ENCODE measurements around the gene SIAH2.
"Not testable (repeated sequence)": the region's sequence is repeated elsewhere in the genome, so short reads cannot be mapped to it uniquely, and the experiment has no call there.

The SIAH2 gene

GRCh38 chr3:150763122-150763840 is at the start of gene SIAH2:
Gene SIAH2, minus strand, starts transcription at chr3:150763169. Its CDS starts 320 bp downstream, at chr3:150762849.
- DNase-seq, result peak; percentile 92

DNA sequence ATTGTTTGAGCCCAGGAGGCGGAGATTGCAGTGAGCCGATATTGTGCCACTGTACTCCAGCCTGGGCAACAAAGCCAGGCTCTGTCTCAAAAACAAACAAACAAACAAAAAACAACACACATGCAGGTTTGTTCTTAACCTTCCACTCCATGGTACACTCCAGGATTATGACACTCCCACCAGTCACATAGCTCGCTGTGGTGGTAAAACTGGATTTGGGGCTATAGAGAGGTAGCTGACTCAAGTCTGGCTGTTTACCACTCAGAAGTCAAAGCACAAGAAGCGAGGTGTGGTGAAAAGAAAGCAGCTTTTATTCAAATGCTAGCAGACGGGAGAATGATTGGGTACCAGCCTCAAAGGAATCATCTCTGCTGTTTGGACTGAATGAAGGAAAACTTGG is 49.0 kb upstream of the SIAH2 start:
- no peak for DNase-seq

GRCh38 chr3:150810641-150811040 is 47.7 kb upstream of the SIAH2 start:
- no peak for DNase-seq

GRCh38 chr3:150806185-150806835 is 43.3 kb upstream of the SIAH2 start:
- no peak for DNase-seq

DNA sequence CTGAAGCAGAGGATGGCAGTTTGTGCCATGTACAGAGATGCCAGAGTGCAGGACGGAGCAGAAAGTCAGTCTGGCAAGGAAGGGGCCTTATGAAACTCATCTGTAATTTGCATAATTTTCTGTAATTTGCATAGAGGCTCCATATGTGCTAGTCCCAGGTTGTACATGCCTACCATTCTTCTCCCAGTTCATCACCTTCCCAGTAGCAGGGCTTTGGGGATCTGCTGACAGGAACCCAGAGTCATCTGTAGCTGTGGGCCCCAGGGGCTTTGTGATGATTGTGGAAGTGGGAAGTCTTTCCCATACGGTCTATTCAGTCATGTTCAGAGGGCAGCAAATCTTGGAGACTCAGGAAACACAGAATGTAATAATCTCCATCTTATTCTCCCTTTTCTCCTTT is 42.4 kb upstream of the SIAH2 start:
- DNase-seq, result no peak

- DNase-seq, result no peak
Observed at GRCh38 chr3:150803440-150803985, 40.5 kb upstream of the SIAH2 start.

GRCh38 chr3:150800722-150801121 is 37.8 kb upstream of the SIAH2 start:
- no peak for DNase-seq

DNA sequence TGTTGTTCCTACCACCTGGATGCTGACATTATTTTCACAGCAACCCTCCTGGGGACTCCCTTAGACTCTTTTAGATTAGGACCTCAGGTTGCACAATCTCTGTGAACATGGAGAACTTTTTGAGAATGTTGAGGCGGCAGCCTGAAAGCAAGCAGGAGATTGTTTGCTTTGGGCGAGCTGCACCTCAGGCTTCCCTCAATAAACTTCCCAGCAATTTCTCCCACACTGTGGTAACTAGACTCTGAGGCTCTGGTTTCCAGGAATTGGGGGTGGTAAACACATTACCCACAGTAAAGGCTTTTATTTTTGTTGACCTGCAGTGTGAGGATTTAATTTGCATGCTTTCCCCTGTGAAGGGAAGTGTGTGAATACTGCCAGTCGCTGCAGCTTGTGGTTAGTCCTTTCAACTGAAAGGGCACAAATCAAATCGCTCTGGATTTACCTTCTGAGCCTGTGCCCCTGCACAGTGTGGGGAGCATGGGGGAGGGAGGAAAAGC is 35.2 kb upstream of the SIAH2 start:
- DNase-seq, result no peak

- no peak for DNase-seq
Observed at GRCh38 chr3:150797155-150797554, 34.2 kb upstream of the SIAH2 start.

DNA sequence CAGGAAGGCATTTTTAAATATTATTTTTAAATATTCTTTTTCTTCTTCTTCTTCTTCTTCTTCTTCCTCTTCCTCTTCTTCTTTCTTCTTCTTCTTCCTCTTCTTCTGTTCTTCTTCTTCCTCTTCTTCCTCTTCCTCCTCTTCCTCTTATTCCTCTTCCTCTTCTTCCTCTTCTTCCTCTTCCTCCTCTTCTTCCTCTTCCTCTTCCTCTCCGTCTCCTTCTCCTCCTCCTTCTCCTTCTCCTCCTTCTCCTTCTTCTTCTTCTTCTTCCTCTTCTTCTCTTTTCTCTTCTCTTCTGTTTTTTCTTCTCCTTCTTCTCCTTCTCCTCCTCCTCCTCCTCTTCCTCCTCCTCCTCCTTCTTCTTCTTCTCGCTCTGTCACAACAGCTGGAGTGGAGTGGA is 33.6 kb upstream of the SIAH2 start:
- not testable (repeated sequence) for DNase-seq

DNA sequence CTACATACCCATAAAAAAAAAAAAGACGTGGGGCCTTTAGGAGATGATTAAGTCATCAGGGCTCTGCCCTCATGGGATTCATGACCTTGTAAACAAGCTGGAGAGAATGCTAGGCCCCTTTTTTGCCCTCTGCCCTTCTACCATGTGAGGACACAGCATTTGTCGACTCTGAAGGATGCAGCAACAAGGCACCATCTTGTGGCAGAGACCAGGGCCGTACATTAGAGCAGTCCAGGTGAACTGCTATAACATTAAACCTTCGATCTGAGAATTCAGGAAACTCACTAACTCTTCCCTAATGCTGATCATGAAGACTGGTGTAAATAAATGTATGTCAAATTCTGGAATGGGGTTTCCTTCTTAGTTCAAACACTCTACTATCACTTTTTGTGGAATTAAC is 30.7 kb upstream of the SIAH2 start:
- DNase-seq, result no peak

GRCh38 chr3:150790629-150791028 is 27.7 kb upstream of the SIAH2 start:
- no peak for DNase-seq

DNA sequence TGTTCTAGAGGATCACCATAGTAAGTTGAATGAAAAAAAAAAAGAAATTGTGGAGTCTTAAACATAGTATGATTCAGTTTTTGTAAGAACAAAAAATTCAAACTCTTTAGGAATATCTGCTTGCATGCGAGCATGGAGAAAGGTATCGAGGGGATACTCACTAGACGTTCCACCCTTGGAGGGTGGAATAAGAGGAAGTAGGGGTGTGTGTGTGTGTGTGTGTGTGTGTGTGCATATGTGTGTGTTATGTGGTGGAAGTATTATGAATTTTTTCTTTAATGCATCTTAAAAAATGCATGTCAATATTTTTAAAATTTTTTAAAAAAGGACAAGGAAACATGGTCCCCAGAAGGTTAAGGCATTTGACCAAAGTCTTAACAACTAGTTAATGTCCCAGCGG is 26.5 kb upstream of the SIAH2 start:
- DNase-seq, result no peak

DNA sequence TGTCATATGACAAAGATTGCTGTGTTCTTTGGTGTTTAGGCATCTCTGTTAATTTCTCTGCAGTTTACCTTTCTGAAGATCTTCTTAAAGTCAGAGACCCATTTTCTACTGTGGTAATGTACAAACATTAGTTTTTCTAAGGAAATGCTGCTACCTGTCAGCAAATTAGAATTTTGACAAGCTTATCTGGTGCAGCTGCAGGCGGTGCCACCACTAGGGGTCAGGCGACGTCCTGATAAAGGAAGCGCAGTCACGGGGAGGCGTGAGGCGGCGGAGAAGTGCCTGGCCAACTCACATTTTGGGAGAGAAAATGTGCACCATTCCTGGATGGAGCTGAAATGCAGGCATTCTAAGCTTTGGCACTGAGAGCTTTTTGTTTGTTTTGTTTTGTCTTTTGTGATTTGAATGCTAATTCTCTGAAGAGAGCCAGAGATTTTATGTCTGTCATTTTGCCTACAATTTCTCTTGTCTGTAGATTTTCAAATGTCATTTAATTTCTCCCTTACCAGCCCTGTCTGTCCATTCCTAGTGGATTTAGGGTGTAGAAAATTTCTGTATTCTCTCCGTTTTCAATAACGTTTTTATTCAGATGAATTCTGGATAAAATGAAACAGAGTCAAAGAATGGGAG is 24.9 kb upstream of the SIAH2 start:
- DNase-seq, result peak; percentile 88

GRCh38 chr3:150786791-150787190 is 23.8 kb upstream of the SIAH2 start:
- no peak for DNase-seq

DNA sequence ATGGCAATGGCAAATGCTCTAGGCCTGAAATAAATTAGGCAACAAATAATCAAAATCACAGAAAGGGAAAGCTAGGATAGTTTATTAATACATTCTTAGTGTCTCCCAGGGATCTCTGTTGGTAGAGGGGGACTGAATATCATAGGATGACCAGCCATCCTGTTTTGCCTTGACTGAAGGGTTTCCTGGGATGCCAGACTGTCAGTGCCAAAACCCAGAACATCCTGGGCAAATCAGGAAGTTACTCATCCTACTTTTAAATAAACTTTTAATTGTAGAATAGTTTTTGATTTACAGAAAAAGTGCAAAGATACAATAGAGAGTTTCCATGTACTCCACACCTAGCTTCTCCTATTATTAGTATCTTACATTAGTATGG is 21.8 kb upstream of the SIAH2 start:
- no peak for DNase-seq

DNA sequence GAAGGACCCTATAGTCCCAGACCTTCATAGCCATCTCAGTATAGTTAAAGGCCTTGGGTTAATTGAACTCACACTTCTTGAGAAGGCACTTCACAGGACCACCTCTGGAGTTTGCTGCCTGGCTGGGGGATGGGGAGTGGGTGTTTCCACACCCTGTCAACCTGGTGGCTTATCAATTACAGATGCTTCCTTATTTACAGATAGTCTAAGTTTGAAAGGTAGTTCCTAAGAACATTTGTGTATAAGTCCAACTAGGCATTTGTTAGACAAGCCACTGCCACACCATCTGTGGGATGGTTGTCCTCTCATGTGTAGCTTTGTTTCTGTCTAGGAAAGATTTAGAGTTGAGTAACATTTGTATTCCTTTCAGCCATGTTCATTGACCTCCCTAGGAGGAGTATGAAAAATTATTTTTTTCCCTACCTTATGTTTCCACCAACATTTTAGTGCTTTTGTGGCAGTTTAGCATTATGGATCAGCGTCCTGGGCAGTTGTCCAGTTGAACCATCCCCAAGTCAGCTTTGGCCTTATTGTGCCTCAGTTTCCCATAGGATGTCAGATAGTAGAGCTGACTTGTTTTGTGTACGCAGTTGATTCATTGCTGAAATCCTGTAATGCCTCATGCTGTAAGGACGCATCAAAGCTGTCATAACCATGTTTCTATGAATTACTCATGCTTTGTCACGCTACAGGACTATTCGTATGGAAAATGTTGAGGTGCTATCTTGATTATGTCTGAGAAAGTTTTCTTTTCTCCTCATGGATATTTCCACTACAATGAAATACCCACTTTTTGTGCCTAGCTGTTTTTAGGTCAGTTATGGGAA is 21.2 kb upstream of the SIAH2 start:
- no peak for DNase-seq

DNA sequence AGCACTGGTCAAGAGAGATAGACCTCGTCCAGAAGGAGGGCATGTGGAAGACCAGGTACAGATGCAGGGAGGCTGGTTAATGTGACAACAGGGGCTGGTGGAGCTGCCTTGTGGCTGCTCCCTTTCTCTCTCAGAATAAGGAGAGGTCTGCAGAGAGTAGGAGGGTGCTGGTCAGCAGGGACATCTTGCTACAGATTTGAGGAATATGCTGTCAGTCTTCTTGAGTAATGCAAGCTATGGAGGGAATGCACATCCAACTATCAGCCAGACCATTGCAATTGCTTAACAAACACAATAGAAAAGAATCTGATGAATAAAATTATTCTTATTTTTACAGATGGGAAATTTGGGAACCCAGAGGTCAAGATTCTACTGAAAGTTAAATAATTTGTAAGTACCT is 20.3 kb upstream of the SIAH2 start:
- DNase-seq, result no peak

DNA sequence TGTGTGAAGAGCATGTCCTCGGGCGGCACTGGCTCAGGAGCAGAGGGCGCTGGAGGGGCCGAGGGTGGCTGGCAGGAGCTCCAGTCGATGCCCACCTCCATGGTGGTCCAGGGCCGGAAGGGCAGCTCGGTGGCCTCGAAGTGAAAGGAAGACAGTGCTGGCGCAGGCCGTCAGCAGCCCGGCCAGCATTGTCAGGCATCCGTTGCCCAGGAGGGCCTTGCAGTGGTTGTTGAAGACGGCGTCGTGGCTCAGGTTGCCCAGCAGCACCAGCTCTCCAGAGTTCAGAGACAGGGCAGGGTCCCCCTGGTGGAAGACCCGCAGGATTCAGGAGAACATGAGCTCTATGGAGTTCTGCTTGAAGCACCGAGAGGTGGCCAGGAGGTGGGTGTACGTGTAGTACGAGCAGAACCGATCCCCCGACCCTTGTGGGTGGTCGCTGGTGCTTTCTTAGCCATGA is 16.5 kb upstream of the SIAH2 start:
- no peak for DNase-seq

- DNase-seq, result no peak
Observed at GRCh38 chr3:150778793-150779401, 15.9 kb upstream of the SIAH2 start.

DNA sequence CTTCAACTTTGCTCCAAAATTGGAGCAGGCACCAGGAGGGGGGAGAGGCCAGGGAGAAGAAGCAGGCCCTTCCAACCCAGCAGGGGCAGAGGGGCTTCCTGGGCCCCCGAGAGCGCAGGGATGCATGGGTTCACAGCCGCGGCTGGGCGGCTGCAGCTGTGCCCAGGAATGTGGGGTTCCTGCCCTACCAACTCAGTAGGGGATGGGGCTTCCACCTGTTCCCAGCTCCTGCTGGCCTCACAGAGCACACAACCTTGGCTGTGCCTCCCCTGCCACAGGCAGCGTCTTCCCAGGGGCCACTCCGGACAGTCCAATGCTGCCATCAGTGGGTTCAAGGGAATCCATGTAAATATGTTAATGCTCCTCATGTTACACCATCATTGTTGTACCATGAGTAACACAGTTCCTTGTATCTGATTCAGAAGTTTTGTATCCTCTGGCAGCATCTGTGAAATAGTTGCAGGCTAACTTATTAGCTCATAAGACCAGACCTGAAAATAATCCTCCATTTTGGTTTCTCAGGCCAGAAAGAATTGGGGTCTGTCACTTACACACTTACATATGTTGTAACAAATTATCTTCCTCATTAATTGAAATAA is 12.1 kb upstream of the SIAH2 start:
- DNase-seq, result no peak

DNA sequence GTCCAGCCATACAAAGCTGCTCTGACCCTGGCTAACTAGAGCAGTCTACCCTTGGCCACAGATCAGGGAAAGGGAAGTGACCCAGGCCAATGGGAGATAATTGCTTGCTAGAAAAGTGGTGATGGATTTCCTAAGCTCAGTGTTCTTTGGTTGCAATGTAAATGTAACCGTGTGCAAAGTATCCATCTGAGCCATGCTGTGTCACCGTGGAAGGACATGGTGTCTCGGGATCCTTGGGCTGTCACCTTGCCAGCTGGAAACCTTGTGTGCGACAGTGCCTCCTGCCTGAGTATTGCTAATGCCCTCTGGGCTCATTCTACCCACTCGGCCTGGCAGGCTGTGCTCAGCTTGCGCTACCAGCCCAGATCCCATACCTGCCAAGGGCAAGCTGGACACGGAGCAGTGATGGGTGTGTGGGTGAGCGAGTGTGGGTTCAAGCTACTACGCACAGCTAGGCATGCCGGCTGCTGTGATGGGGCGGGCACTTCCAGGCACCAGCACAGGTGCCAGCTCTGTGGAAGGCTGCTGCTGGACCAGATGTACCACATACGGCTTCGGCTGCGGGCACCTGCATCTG is 10.7 kb upstream of the SIAH2 start:
- no peak for DNase-seq
